Naive thymus-derived CD8-positive, alpha-beta T cell (primary cell): Measurements from ENCODE around the gene MAML3. TPM values are rescaled to one million over a fixed set of nuclear protein-coding genes. Genes with fewer than 3 reads are reported as not detected.

Experiments used
- ATAC-seq, 2 donors: fragments of 150-1000 bp; cut with Tn5 transposase in 1 of 2; sonication (Bioruptor Pico), chemical (Tn5 transposase) in 1 of 2; 1 replicate in 1 of 2; 2 replicates in 1 of 2; pipeline ENCODE4 v1.10.0; 2021; ENCODE audit warnings: mild to moderate bottlenecking in 2 of 2, moderate library complexity in 2 of 2
- POLR2A ChIA-PET: fragments of 350-600 bp; sonication (Branson Sonifier 250); formaldehyde crosslinking; loops from one replicate; lab custom pipeline; 2021; ENCODE audit warnings: antibody characterized with exemption; lab: Charles Lee
- DNase-seq, 10 donors: peaks; one replicate each; pipeline versions ENCODE4 v3.0.0 to v3.0.0-alpha.2; 2020 to 2022
- H3K27ac Mint-ChIP-seq, 10 donors: one replicate each; pipeline ENCODE4 v1.8.0; 2020 to 2022; ENCODE audit warnings: mild to moderate bottlenecking in 10 of 10, mixed read lengths in 10 of 10, moderate library complexity in 4 of 10, inconsistent platforms in 1 of 10
- H3K27me3 Mint-ChIP-seq, 5 donors: one replicate each; pipeline ENCODE4 v1.8.0; 2021 to 2022; ENCODE audit warnings: mixed read lengths in 5 of 5
- H3K36me3 Mint-ChIP-seq, 3 donors: one replicate each; pipeline ENCODE4 v1.8.0; 2020 to 2022; ENCODE audit warnings: mixed read lengths in 3 of 3, mild to moderate bottlenecking in 2 of 3, inconsistent platforms in 1 of 3
- H3K4me1 Mint-ChIP-seq, 4 donors: one replicate each; pipeline ENCODE4 v1.8.0; 2021 to 2022; ENCODE audit warnings: mixed read lengths in 4 of 4
- H3K4me3 Mint-ChIP-seq, 10 donors: one replicate each; pipeline ENCODE4 v1.8.0; 2020 to 2022; ENCODE audit warnings: mild to moderate bottlenecking in 10 of 10, mixed read lengths in 10 of 10, moderate library complexity in 6 of 10, inconsistent platforms in 1 of 10
- H3K9me3 Mint-ChIP-seq, 9 donors: one replicate each; pipeline ENCODE4 v1.8.0; 2020 to 2022; ENCODE audit warnings: mixed read lengths in 9 of 9, mild to moderate bottlenecking in 3 of 9, inconsistent platforms in 1 of 9, moderate library complexity in 1 of 9
- polyA plus RNA-seq, 3 donors: library from polyadenylated mRNA; unstranded; fragments of 300-500 nt; fragmentation: Illumina TruSeq; gene quantifications; one replicate each; pipeline ENCODE4 v1.2.3, GENCODE V29; 2021
- total RNA-seq, 8 experiments: library from RNA in 2 of 8; stranded (reverse) in 2 of 8; gene quantifications; one replicate each; pipeline ENCODE4 v1.2.3 and lab custom pipeline; 2021 to 2026

MAML3 gene
- total and polyA plus RNA-seq, 5 experiments from 2014 or later, result 0.51 to 5.3 (median 1.6) TPM

DNA sequence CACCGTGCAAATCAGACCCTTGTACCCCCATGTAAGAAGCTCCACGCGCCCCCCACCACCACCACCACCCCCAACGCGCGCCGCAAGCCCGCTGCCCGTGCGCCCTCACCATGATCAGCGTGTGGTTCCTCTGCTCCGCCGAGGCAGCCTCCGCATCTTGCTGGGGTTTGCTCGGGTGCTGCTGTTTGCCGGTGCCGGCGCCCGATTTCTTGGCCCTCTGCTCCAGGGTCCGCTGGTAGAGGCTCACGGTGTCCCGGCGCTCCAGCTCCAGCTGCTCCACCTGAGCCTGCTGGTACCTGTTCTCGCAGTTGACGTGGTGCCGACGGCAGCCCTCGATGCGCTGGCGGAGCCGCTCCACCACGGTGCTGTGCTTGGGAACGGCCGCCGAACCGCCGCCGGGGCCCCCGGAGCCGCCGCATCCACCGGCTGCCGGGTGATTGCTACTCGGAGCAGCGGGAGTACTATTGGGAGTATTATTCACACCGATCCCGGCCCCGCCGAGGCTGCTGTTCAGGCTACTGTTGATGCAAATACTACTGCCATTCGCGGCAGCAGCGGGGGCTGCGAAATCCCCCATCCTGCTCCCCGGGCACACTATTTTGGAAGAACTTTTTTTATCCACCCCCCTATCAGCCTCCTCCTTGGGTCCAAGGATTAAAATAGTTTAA is 1.1 kb downstream of the MAML3 start:
- no peak for ATAC-seq
- Mint-ChIP-seq H3K27me3 (no peaks in the 10 kb centered on the region), H3K9me3 (no peaks in the 10 kb centered on the region), H3K27ac (peak overlapping the region; percentile 87 to 97 (median 93)), H3K4me3 (peak overlapping the region; percentile 93 to 100 (median 98)), H3K36me3 (peaks cover 0 to 2% (median 0%) of the 10 kb centered on the region in 3 donors), H3K4me1 (peaks cover 10 to 53% (median 36%) of the 10 kb centered on the region in 4 donors)
- POLR2A ChIA-PET, result interaction anchor here (0.7 to 5.6 kb wide), 18 partner anchors 9 to 221 kb away, joined by 3 to 76 read pairs (median 6); partner anchors contain the start of gene SCOC
- peak; percentile 30 to 70 (median 55) for DNase-seq

DNA sequence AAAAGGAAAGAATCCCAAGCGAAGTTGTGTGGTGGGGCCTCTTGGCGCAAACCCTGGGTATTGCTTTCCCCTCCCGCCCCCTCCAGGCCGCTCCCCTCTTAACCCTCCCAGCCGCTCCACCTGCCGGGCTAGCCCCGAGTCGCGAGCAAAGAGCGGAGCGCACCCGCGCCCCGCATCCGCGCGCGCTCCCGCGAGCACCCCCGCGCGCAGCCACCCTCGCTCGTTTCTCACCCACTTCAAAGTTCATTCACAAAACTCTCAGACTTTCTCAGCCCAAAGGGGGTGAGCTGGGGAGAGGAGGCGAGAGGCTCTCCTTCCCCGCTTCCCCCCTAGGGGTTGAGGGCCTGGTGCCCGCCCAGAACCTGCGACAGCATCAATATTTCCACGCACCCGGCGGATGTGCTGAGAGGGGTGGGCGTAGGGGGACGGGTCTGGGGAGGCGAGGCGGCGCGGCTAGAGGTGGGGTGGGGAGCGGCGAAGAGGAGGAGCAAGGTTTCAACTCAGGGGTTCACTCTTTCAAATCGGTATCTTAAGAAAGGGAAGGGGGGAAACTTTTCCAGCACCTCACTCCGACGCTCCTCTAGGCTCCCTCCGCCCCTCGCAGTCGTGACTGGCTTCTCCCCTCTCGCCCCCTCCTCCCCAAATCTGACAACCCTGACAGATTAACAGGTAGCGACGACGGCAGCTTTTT is 1.8 kb downstream of the MAML3 start:
- Mint-ChIP-seq H3K27me3 (no peaks in the 10 kb centered on the region), H3K4me1 (peaks cover 10 to 47% (median 37%) of the 10 kb centered on the region in 4 donors), H3K9me3 (no peaks in the 10 kb centered on the region), H3K27ac (peak overlapping the region; percentile 83 to 97 (median 93)), H3K4me3 (peak overlapping the region; percentile 93 to 100 (median 98)), H3K36me3 (peaks cover 0 to 2% (median 0%) of the 10 kb centered on the region in 3 donors)
- DNase-seq (peak; percentile 79 to 95 (median 90)), ATAC-seq (peak; percentile 55 to 63)
- POLR2A ChIA-PET, result interaction anchor here (0.5 to 5.6 kb wide), 12 partner anchors 15 to 105 kb away, joined by 3 to 76 read pairs (median 6); no protein-coding TSS in a partner anchor

GRCh38 chr4:140151699-140152012 is 2.3 kb downstream of the MAML3 start:
- peaks cover 9 to 42% (median 33%) of the 10 kb centered on the region in 4 donors for H3K4me1 Mint-ChIP-seq
- no peaks in the 10 kb centered on the region for H3K27me3 Mint-ChIP-seq
- H3K9me3 Mint-ChIP-seq, result no peaks in the 10 kb centered on the region
- ATAC-seq, result peak; percentile 55 to 57
- POLR2A ChIA-PET, result interaction anchor here (0.8 to 5.6 kb wide), 10 partner anchors 56 to 138 kb away, joined by 3 to 76 read pairs (median 9); no protein-coding TSS in a partner anchor
- H3K36me3 Mint-ChIP-seq, result peaks cover 0 to 2% (median 0%) of the 10 kb centered on the region in 3 donors
- peak in 6 of 10 donors; percentile 58 to 91 (median 78) for DNase-seq
- peak overlapping the region; percentile 93 to 100 (median 98) for H3K4me3 Mint-ChIP-seq
- peak overlapping the region; percentile 83 to 97 (median 93) for H3K27ac Mint-ChIP-seq

DNA sequence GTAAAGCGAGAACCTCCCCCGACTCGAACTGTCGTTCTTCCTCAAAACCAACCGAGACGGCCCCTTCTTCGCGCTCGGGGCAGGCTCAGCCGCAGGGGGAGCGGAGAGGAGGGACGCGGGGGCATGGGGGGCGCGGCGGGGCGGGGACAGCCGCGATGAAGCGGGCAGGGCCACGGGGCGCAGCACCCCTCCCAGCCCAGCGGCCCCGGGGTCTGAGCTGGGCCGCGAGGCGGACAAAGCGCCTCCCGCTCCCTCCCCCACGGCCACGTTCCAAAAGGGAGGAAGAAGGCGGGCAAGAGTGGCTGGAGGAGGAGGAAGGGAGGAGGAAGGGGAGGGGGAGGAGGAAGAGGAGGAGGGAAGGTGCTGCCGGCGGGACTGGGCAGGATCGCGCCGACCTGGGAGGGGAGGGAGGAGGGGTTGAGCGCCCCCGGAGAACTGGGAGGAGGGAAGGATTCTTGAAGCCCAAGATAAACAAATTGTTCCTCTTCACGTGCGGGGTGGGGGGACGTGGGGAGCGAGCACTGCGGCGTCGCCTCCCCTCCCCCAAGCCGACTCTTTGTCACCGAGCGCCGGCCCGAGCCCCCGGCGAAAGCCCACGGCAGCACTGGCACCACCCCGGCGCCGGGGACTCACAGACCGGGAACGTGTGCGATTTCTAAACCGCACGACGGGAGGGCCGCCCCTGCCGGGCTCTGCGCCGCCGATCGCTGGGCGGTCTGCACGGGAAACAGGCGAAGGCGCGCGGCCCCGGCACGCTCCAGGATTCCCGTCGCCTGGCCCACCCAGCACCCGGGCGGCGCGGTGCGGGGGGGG is 2.9 kb downstream of the MAML3 start:
- H3K36me3 Mint-ChIP-seq, result peaks cover 0 to 2% (median 0%) of the 10 kb centered on the region in 3 donors
- peaks cover 6 to 37% (median 27%) of the 10 kb centered on the region in 4 donors for H3K4me1 Mint-ChIP-seq
- POLR2A ChIA-PET, result interaction anchor here (0.7 to 5.6 kb wide), 24 partner anchors 9 to 648 kb away, joined by 3 to 76 read pairs (median 5); partner anchors contain the start of gene ELMOD2
- no peaks in the 10 kb centered on the region for H3K9me3 Mint-ChIP-seq
- H3K27me3 Mint-ChIP-seq, result no peaks in the 10 kb centered on the region
- DNase-seq (peak; percentile 71 to 92 (median 82)), ATAC-seq (peak; percentile 48 to 51)
- peak overlapping the region; percentile 91 to 99 (median 98) for H3K27ac Mint-ChIP-seq
- peak overlapping the region; percentile 93 to 100 (median 98) for H3K4me3 Mint-ChIP-seq

- peak overlapping the region; percentile 91 to 99 (median 98) for H3K27ac Mint-ChIP-seq
- peaks cover 6 to 31% (median 26%) of the 10 kb centered on the region in 4 donors for H3K4me1 Mint-ChIP-seq
- DNase-seq (no peak), ATAC-seq (no peak)
- H3K27me3 Mint-ChIP-seq, result no peaks in the 10 kb centered on the region
- H3K36me3 Mint-ChIP-seq, result peaks cover 0 to 2% (median 0%) of the 10 kb centered on the region in 3 donors
- POLR2A ChIA-PET, result interaction anchor here (0.7 to 5.1 kb wide), 23 partner anchors 8 to 647 kb away, joined by 3 to 76 read pairs (median 5); partner anchors contain the start of gene ELMOD2
- H3K4me3 Mint-ChIP-seq, result peak overlapping the region; percentile 93 to 100 (median 98)
- no peaks in the 10 kb centered on the region for H3K9me3 Mint-ChIP-seq
Observed at GRCh38 chr4:140150636-140150885, 3.4 kb downstream of the MAML3 start.

DNA sequence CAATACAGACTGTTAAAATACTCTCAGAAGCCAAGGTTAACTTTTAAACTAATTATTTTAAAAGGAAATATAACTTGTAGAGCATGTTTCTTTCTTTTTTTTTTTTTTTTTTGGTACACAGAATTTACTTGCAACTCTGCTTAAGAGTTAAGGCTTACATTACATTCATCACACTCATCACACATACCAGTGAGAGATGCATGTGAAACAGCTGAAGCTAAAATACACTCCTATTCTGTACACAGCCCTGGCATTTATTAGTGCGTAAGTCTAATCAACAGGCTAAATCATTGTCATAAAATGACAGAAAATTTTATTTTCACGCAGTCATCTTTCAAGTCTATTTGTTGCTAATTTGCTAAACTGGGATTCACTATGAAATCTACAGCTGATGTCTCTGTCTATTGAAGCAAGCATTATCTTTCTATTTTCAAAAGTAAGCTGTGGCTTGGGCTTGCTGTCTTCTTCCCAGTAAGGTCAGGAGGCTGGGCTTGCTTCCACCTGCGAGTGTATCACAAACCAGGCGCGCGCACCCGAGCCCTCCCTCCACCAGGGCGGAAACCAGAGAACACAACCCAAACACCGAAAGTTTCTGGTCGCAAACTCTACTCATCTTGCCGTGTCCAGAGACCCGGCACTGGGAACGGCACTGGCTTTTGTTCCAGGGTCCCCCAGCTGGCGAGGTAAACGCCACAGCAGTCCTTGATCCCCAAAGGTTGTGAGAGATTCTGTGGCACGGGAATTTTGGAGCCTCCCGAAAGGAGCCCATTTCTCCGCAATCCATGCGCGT is 3.9 kb downstream of the MAML3 start:
- H3K27me3 Mint-ChIP-seq, result no peaks in the 10 kb centered on the region
- peaks cover 6 to 29% (median 26%) of the 10 kb centered on the region in 4 donors for H3K4me1 Mint-ChIP-seq
- H3K27ac Mint-ChIP-seq, result peak overlapping the region; percentile 91 to 99 (median 98)
- POLR2A ChIA-PET, result interaction anchor here (0.7 to 5.1 kb wide), 22 partner anchors 8 to 647 kb away, joined by 3 to 76 read pairs (median 5); partner anchors contain the start of gene ELMOD2
- peak; percentile 19 to 25 for ATAC-seq
- peak; percentile 45 to 84 (median 68) for DNase-seq
- peak overlapping the region; percentile 93 to 100 (median 98) for H3K4me3 Mint-ChIP-seq
- peaks cover 0 to 2% (median 0%) of the 10 kb centered on the region in 3 donors for H3K36me3 Mint-ChIP-seq
- H3K9me3 Mint-ChIP-seq, result no peaks in the 10 kb centered on the region

- POLR2A ChIA-PET, result interaction anchor here (0.6 to 2.7 kb wide), 3 partner anchors 11 to 72 kb away, joined by 3 to 8 read pairs (median 7); no protein-coding TSS in a partner anchor
- H3K4me3 Mint-ChIP-seq, result peak overlapping the region in 1 of 10 donors; percentile 22
- no peaks in the 10 kb centered on the region for H3K27me3 Mint-ChIP-seq
- ATAC-seq (no peak), DNase-seq (no peak)
- H3K9me3 Mint-ChIP-seq, result no peaks in the 10 kb centered on the region
- H3K4me1 Mint-ChIP-seq, result peaks cover 15 to 34% (median 20%) of the 10 kb centered on the region in 4 donors
- no peaks in the 10 kb centered on the region for H3K36me3 Mint-ChIP-seq
- H3K27ac Mint-ChIP-seq, result no peak overlapping the region
Observed at GRCh38 chr4:140144050-140144449, 9.9 kb downstream of the MAML3 start.

- POLR2A ChIA-PET, result interaction anchor here (1.0 kb wide), 1 partner anchor 14 kb away, joined by 3 read pairs; no protein-coding TSS in a partner anchor
- H3K9me3 Mint-ChIP-seq, result no peaks in the 10 kb centered on the region
- H3K27ac Mint-ChIP-seq, result no peak overlapping the region
- no peak for ATAC-seq
- H3K36me3 Mint-ChIP-seq, result no peaks in the 10 kb centered on the region
- H3K27me3 Mint-ChIP-seq, result no peaks in the 10 kb centered on the region
- no peak overlapping the region for H3K4me3 Mint-ChIP-seq
- no peak for DNase-seq
- H3K4me1 Mint-ChIP-seq, result peaks cover 21 to 40% (median 23%) of the 10 kb centered on the region in 4 donors
Observed at GRCh38 chr4:140141210-140141835, 12.7 kb downstream of the MAML3 start.

DNA sequence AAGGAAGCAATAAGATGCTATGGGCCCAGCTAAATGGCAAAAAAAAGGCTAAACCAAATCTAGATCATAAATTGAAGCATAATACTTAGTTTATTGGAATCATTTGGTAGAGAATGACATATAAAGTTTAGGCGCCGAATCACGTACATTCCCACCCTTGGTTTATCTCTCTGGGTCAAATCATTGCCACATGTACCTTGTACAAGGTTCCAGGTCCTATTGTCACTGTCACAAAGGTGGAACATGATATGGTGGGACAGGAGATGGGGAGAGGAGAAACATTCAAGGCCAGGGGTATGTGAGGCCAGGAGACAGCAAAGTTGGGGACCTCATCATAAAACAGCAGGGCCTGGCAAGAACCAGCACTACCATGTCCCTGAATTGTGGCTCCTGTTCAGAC is 13.4 kb downstream of the MAML3 start:
- ATAC-seq (no peak), DNase-seq (no peak)
- H3K9me3 Mint-ChIP-seq, result no peaks in the 10 kb centered on the region
- H3K36me3 Mint-ChIP-seq, result no peaks in the 10 kb centered on the region
- H3K27ac Mint-ChIP-seq, result no peak overlapping the region
- H3K4me1 Mint-ChIP-seq, result peaks cover 21 to 40% (median 23%) of the 10 kb centered on the region in 4 donors
- no peaks in the 10 kb centered on the region for H3K27me3 Mint-ChIP-seq
- no peak overlapping the region for H3K4me3 Mint-ChIP-seq
- POLR2A ChIA-PET, result interaction anchor here (1.0 kb wide), 1 partner anchor 14 kb away, joined by 3 read pairs; no protein-coding TSS in a partner anchor

DNA sequence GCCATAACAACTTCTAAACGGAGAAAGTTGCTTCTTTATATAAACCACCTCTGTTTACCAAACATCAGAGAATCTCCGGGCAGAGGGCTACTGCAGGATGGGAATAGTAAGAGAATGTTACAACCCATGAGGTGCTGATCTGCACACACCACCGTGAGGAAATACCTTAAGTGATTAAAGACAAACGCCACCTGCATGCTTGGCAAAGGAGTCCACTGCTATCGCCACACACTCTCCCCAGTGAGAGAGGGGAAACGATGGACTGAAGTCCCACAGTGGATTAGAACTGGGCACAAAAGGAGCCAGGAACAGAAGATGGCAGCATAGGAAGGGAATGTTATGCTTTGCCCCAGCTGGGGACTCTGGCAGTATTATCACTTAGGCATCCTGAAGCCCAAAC is 15.6 kb downstream of the MAML3 start:
- Mint-ChIP-seq H3K27ac (no peak overlapping the region), H3K27me3 (no peaks in the 10 kb centered on the region), H3K4me1 (peaks cover 17 to 32% (median 19%) of the 10 kb centered on the region in 4 donors), H3K36me3 (no peaks in the 10 kb centered on the region), H3K4me3 (no peak overlapping the region), H3K9me3 (no peaks in the 10 kb centered on the region)
- POLR2A ChIA-PET, result interaction anchor here (1.2 kb wide), 1 partner anchor 11 kb away, joined by 4 read pairs; no protein-coding TSS in a partner anchor
- ATAC-seq (no peak), DNase-seq (no peak)

- H3K27ac Mint-ChIP-seq, result peak overlapping the region in 2 of 10 donors; percentile 1 to 23
- no peak for ATAC-seq
- H3K36me3 Mint-ChIP-seq, result no peaks in the 10 kb centered on the region
- no peaks in the 10 kb centered on the region for H3K9me3 Mint-ChIP-seq
- no peaks in the 10 kb centered on the region for H3K27me3 Mint-ChIP-seq
- no peak overlapping the region for H3K4me3 Mint-ChIP-seq
- POLR2A ChIA-PET, result interaction anchor here (0.6 kb wide), 1 partner anchor 10 kb away, joined by 3 read pairs; no protein-coding TSS in a partner anchor
- DNase-seq, result no peak
- H3K4me1 Mint-ChIP-seq, result peaks cover 12 to 28% (median 17%) of the 10 kb centered on the region in 4 donors
Observed at GRCh38 chr4:140137671-140138070, 16.3 kb downstream of the MAML3 start.
